GM15510 (cell line): ENCODE measurements around the gene NOTCH4.

Source experiments
- POLR2A ChIP-seq: IDR thresholded peaks from 3 replicates; pipeline ENCODE4 v1.6.1; 2011; ENCODE audit warnings: borderline replicate concordance; ENCODE audit not compliant: insufficient read length; ENCODE audit errors: extremely low read depth

The NOTCH4 gene

GRCh38 chr6:32224696-32225095 lies 829 bp upstream of the NOTCH4 start:
- TF ChIP-seq POLR2A = no peak

- no peak for TF ChIP-seq POLR2A
These were observed 1.3 kb downstream of the NOTCH4 start for GRCh38 chr6:32222333-32223230.

- no peak for TF ChIP-seq POLR2A
These were observed 3.8 kb downstream of the NOTCH4 start for GRCh38 chr6:32220021-32220420.

- no peak for TF ChIP-seq POLR2A
These were observed 5.7 kb downstream of the NOTCH4 start for GRCh38 chr6:32218167-32218566.

- no peak for TF ChIP-seq POLR2A
These were observed 6.9 kb downstream of the NOTCH4 start for GRCh38 chr6:32216998-32217397.

- TF ChIP-seq POLR2A = no peak
These were observed 7.6 kb downstream of the NOTCH4 start for GRCh38 chr6:32216285-32216684.

GRCh38 chr6:32215617-32216016 lies 8.2 kb downstream of the NOTCH4 start:
- no peak for TF ChIP-seq POLR2A

- TF ChIP-seq POLR2A = no peak
These were observed 9.7 kb downstream of the NOTCH4 start for GRCh38 chr6:32214126-32214525.

GRCh38 chr6:32213649-32214048 lies 10.2 kb downstream of the NOTCH4 start:
- no peak for TF ChIP-seq POLR2A

- no peak for TF ChIP-seq POLR2A
These were observed 11.6 kb downstream of the NOTCH4 start for GRCh38 chr6:32212076-32212760.

- no peak for TF ChIP-seq POLR2A
These were observed 13.7 kb downstream of the NOTCH4 start for GRCh38 chr6:32210191-32210601.

GRCh38 chr6:32208996-32209395 lies 14.9 kb downstream of the NOTCH4 start:
- TF ChIP-seq POLR2A = no peak

GRCh38 chr6:32204268-32204715 lies 19.6 kb downstream of the NOTCH4 start:
- no peak for TF ChIP-seq POLR2A

- no peak for TF ChIP-seq POLR2A
These were observed 20.2 kb downstream of the NOTCH4 start for GRCh38 chr6:32203426-32204267.

- no peak for TF ChIP-seq POLR2A
These were observed 21.7 kb downstream of the NOTCH4 start for GRCh38 chr6:32202186-32202585.

GRCh38 chr6:32200711-32201475 lies 23.0 kb downstream of the NOTCH4 start:
- TF ChIP-seq POLR2A = no peak
